NB4 (cell line): Measurements from ENCODE around the gene NR3C2.

ENCODE experiments used
- CTCF ChIP-seq: IDR thresholded peaks from one replicate; pipeline ENCODE4 v1.5.1; 2012; ENCODE audit warnings: low read depth, low read length
- MAX ChIP-seq: IDR thresholded peaks from 2 replicates; pipeline ENCODE4 v1.6.1; 2011; ENCODE audit warnings: low read depth, low read length
- POLR2A ChIP-seq: IDR thresholded peaks from 2 replicates; pipeline ENCODE4 v1.6.1; 2011; ENCODE audit warnings: mild to moderate bottlenecking; ENCODE audit not compliant: insufficient read length; ENCODE audit errors: extremely low read depth

DNA sequence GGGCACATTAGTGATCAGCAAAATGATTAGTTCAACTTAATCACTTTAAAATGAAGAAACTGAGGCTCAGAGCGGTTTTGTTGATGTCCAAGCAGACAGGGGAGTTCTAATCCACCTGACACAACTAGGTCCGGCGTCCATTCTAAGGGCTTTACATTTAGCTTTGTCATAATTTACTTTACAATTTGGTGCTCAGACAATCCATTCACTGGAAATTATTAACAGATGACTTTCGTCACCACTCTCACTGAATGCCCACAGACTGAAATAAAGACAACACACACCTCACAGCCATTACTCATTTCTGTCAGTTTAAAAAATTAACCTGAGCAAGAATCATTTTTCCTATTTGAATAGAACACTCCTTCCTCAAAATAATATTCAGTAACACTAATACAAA, 10.8 kb downstream of the NR3C2 start:
- TF ChIP-seq CTCF (no peak), MAX (no peak), POLR2A (no peak)
